HepG2 (cell line): ENCODE measurements around the gene COMMD10. TPM values are rescaled to one million over a fixed set of nuclear protein-coding genes. Genes with fewer than 3 reads are reported as not detected.

ENCODE experiments used
- ATAC-seq: fragments of 200-7000 bp; cut with Tn5 transposase; 3 replicates; pipeline ENCODE4 v1.9.1; 2020; ENCODE audit warnings: mild to moderate bottlenecking, moderate library complexity
- BruUV-seq: library from RNA; stranded (reverse); fragments of 400-500 nt; replicated peaks from 2 replicates; lab custom pipeline; 2021; lab: Mats Ljungman, UMichigan
- CTCF ChIA-PET: fragments of 300-600 bp; formaldehyde crosslinking; extraction: SDS; loops from one replicate; lab custom pipeline; 2021; ENCODE audit warnings: low total read pairs, inconsistent platforms, low intra/inter-chr PET ratio; lab: Yijun Ruan, JAX
- POLR2A ChIA-PET: fragments of 350-600 bp; sonication (Branson Sonifier 250); formaldehyde crosslinking; loops from one replicate; lab custom pipeline; 2020; ENCODE audit warnings: antibody characterized with exemption, inconsistent platforms; lab: Yijun Ruan, JAX
- DNase-seq: peaks from one replicate; pipeline ENCODE4 v3.0.0-alpha.2; 2015; ENCODE audit warnings: low spot score
- FAIRE-seq: peaks from 3 replicates; lab custom pipeline; 2011; peaks lifted over from hg19 to GRCh38; lab: Jason Lieb, UNC
- H2AFZ ChIP-seq: one replicate; pipeline ENCODE4 v1.6.1; 2011; ENCODE audit warnings: low read length, inconsistent platforms
- H3K27ac ChIP-seq: fragments of 300-600 bp; 3 replicates; pipeline ENCODE4 v1.8.0; 2011; ENCODE audit warnings: mixed run types, mild to moderate bottlenecking, mixed read lengths, low read length, inconsistent platforms; ENCODE audit not compliant: insufficient read depth; ENCODE audit errors: extremely low read length
- H3K27me3 ChIP-seq, 2 experiments: fragments of 200-600 bp in 1 of 2; 2 replicates in 1 of 2; 3 replicates in 1 of 2; pipeline versions ENCODE4 v1.6.0 to v1.8.0; 2011; ENCODE audit warnings: low read length in 2 of 2, mild to moderate bottlenecking in 2 of 2, moderate library complexity in 2 of 2, inconsistent platforms in 1 of 2; ENCODE audit not compliant: insufficient read depth in 2 of 2, control insufficient read depth in 1 of 2
- H3K36me3 ChIP-seq, 2 experiments: fragments of 200-600 bp in 1 of 2; replicated peaks in 1 of 2; 2 replicates in 1 of 2; 3 replicates in 1 of 2; pipeline versions ENCODE4 v1.5.1 to v1.8.0; 2011; ENCODE audit warnings: low read length in 2 of 2, inconsistent platforms in 1 of 2; ENCODE audit not compliant: insufficient read depth in 2 of 2, control insufficient read depth in 1 of 2
- H3K4me1 ChIP-seq: 2 replicates; pipeline ENCODE4 v1.5.1; 2012; ENCODE audit warnings: low read length, inconsistent platforms; ENCODE audit not compliant: insufficient read depth
- H3K4me2 ChIP-seq: 2 replicates; pipeline ENCODE4 v1.6.0; 2011; ENCODE audit warnings: low read depth, low read length, inconsistent platforms
- H3K4me3 ChIP-seq, 3 experiments: fragments of 200-600 bp in 1 of 3; sonication (generic), shearing (Covaris generic) in 1 of 3; replicated peaks in 1 of 3; 2 replicates each; pipeline ENCODE4 v1.5.1; 2011 to 2016; ENCODE audit warnings: low read length in 3 of 3, inconsistent platforms in 2 of 3, low read depth in 2 of 3, mild to moderate bottlenecking in 2 of 3, control low read depth in 1 of 3, mixed read lengths in 1 of 3; ENCODE audit not compliant: insufficient read depth in 1 of 3
- H3K79me2 ChIP-seq: one replicate; pipeline ENCODE4 v1.6.1; 2011; ENCODE audit warnings: low read length, inconsistent platforms; ENCODE audit not compliant: insufficient read depth
- H3K9ac ChIP-seq: 2 replicates; pipeline ENCODE4 v1.6.0; 2011; ENCODE audit warnings: mild to moderate bottlenecking, low read depth, low read length, inconsistent platforms; ENCODE audit not compliant: insufficient read depth
- H3K9me3 ChIP-seq: 2 replicates; pipeline ENCODE4 v1.5.1; 2012; ENCODE audit warnings: mild to moderate bottlenecking, low read length
- H4K20me1 ChIP-seq: 2 replicates; pipeline ENCODE4 v1.6.0; 2011; ENCODE audit warnings: inconsistent platforms, mild to moderate bottlenecking, low read length, moderate library complexity; ENCODE audit not compliant: insufficient read depth
- CEBPZ ChIP-seq: IDR thresholded peaks from 2 replicates; pipeline ENCODE4 v1.6.1; 2012; ENCODE audit warnings: low read length, improper control_type of control experiment
- HOMEZ ChIP-seq: IDR thresholded peaks from 2 replicates; pipeline ENCODE4 v1.6.1; 2016; ENCODE audit warnings: low read depth
- NFE2L2 ChIP-seq: fragments of 150-350 bp; IDR thresholded peaks from 2 replicates; pipeline ENCODE4 v1.6.1; 2014; ENCODE audit warnings: low read length
- ZMAT3 ChIP-seq: sonication (generic); formaldehyde crosslinking; conservative IDR thresholded peaks from 2 replicates; pipeline ENCODE4 v1.7.0; 2021; ENCODE audit warnings: missing genetic modification reagents
- WGBS: methylation state at CpG from one replicate; pipeline ENCODE4 v1.1.6; 2017; ENCODE audit warnings: low lambda C conversion rate; 5-methylcytosine and 5-hydroxymethylcytosine counted together
- in situ Hi-C: cut with HindIII; loops from 2 replicates; pipeline ENCODE4 v1.10.0; 2017; ENCODE audit warnings: low pct_unique_long_range_greater_than_20kb; ENCODE audit not compliant: extremely low pct_ligation_motif_present
- intact Hi-C: fragments of 100-400 bp; cut with micrococcal nuclease; formaldehyde crosslinking; loops from one replicate; pipeline ENCODE4 v1.10.0; 2022; ENCODE audit not compliant: unreplicated experiment
- polyA plus RNA-seq, 8 experiments: library from polyadenylated mRNA; depleted of rRNA in 3 of 8; stranded (reverse) in 7 of 8; unstranded in 1 of 8; fragments of >200 nt; fragmentation: Illumina TruSeq in 4 of 8; extraction: Trizol in 4 of 8; gene quantifications; 2 replicates each; pipeline versions ENCODE4 v1.2.1 to v1.2.3, GENCODE V29; 2011 to 2016; ENCODE audit warnings: low read depth in 4 of 8, missing spikeins in 1 of 8, mixed read lengths in 1 of 8; ENCODE audit not compliant: insufficient read depth in 1 of 8
- total RNA-seq, 5 experiments: library from RNA; depleted of rRNA; stranded (reverse); fragments of >200 nt; fragmentation: Illumina TruSeq; extraction: Trizol; gene quantifications; 2 replicates each; pipeline ENCODE4 v1.2.3, GENCODE V29; 2016; ENCODE audit warnings: low read depth in 1 of 5

The COMMD10 gene
- total and polyA plus RNA-seq, 2 of the 13 experiments (the other 11 are each of a cell fraction or from before 2014, with no cell fraction given): 16.9 to 39.3 TPM

DNA sequence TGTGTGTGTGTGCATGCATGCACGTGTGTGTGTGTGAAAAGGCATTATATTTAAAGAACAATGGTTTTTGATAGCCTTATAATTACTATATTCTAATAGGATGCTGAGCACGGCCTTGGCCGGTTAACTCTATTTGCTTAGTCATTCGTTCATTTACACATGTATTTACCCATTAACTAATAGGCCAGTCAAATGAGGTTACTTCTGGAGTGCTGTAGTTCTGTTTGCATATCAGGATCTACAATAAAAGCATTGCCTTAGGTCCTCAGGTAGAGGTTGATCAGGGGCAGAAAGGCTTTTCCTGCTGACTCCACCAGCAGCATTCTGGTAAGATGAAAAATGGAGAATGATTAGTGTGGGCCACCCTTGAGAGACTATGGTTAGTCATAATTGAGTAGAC, 219.0 kb downstream of the COMMD10 start:
- H2AFZ ChIP-seq: no peak overlapping the region
- H3K79me2 ChIP-seq: no peaks in the 10 kb centered on the region
- BruUV-seq: no TSS peak
- H3K9ac ChIP-seq: no peak overlapping the region
- no peak for DNase-seq
- no peak overlapping the region for H3K4me2 ChIP-seq
- no peak for FAIRE-seq
- ATAC-seq: no peak; the same call in 2 of the 3 replicates
- in situ Hi-C loops (no loop called here), intact Hi-C loops (no loop called here)
- no peaks in the 10 kb centered on the region for H4K20me1 ChIP-seq
- H3K27me3 ChIP-seq: no peaks in the 10 kb centered on the region
- 69% methylated on average over 4 of the region's 4 CpGs for WGBS
- ChIA-PET POLR2A (no interaction called here), CTCF (no interaction called here)
- H3K36me3 ChIP-seq: peaks cover 0 to 4% of the 10 kb centered on the region in 2 experiments; a peak in 2 of 5 replicates
- peaks cover 7% of the 10 kb centered on the region for H3K9me3 ChIP-seq
- H3K27ac ChIP-seq: no peak overlapping the region
- TF ChIP-seq HOMEZ (CRISPR knock-in tag): no peak
- no peak for TF ChIP-seq ZMAT3 (CRISPR knock-in tag)
- TF ChIP-seq CEBPZ: no peak
- TF ChIP-seq NFE2L2: 0 out of 2 replicates have a peak, but pooled peaks have one; percentile 6
- peaks cover 9% of the 10 kb centered on the region; the same call in 1 of the 2 replicates for H3K4me1 ChIP-seq
- H3K4me3 ChIP-seq: no peak overlapping the region
